ENCODE results near the gene BMP7. TPM values are rescaled to one million over a fixed set of nuclear protein-coding genes. Genes with fewer than 3 reads are reported as not detected.

BMP7 gene
- total RNA-seq, 1 experiment from 2014 or later: 0.13 TPM

GRCh38 chr20:57292611-57293010, 26.2 kb upstream of the BMP7 start:
- POLR2A ChIA-PET (ENCODE audit: unreplicated experiment): no interaction called here
- Histone ChIP-seq H3K4me2 (no peak overlapping the region), H3K4me3 (no peak overlapping the region), H2AFZ (no peak overlapping the region), H3K4me1 (replicated peaks; ENCODE audit: insufficient read depth) (no peaks in the 10 kb centered on the region), H3K79me2 (ENCODE audit: low read depth) (no peaks in the 10 kb centered on the region), H3K27me3 (ENCODE audit: insufficient read depth, low read depth) (peaks cover 55% of the 10 kb centered on the region), H3F3A (ENCODE audit: insufficient read depth, low read depth) (no peaks in the 10 kb centered on the region), H3K36me3 (ENCODE audit: low read depth) (no peaks in the 10 kb centered on the region), H3K27ac (no peak overlapping the region), H3K9me2 (ENCODE audit: insufficient read depth) (no peaks in the 10 kb centered on the region), H3K9me3 (ENCODE audit: insufficient read depth, low read depth) (no peaks in the 10 kb centered on the region), H4K20me1 (ENCODE audit: insufficient read depth) (no peaks in the 10 kb centered on the region)
- DNase-seq: no peak
- intact Hi-C loops (cut with micrococcal nuclease; ENCODE audit: unreplicated experiment): no loop called here
- TF ChIP-seq EZH2 (IDR thresholded peaks at IDR 0.05; ENCODE audit: low read depth): no peak
- TF ChIP-seq, protein P1, sequence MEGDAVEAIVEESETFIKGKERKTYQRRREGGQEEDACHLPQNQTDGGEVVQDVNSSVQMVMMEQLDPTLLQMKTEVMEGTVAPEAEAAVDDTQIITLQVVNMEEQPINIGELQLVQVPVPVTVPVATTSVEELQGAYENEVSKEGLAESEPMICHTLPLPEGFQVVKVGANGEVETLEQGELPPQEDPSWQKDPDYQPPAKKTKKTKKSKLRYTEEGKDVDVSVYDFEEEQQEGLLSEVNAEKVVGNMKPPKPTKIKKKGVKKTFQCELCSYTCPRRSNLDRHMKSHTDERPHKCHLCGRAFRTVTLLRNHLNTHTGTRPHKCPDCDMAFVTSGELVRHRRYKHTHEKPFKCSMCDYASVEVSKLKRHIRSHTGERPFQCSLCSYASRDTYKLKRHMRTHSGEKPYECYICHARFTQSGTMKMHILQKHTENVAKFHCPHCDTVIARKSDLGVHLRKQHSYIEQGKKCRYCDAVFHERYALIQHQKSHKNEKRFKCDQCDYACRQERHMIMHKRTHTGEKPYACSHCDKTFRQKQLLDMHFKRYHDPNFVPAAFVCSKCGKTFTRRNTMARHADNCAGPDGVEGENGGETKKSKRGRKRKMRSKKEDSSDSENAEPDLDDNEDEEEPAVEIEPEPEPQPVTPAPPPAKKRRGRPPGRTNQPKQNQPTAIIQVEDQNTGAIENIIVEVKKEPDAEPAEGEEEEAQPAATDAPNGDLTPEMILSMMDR (conservative IDR thresholded peaks at IDR 0.05): no peak
- CTCF ChIA-PET: no interaction called here
- no TSS peak for BruUV-seq (replicated peaks)

DNA sequence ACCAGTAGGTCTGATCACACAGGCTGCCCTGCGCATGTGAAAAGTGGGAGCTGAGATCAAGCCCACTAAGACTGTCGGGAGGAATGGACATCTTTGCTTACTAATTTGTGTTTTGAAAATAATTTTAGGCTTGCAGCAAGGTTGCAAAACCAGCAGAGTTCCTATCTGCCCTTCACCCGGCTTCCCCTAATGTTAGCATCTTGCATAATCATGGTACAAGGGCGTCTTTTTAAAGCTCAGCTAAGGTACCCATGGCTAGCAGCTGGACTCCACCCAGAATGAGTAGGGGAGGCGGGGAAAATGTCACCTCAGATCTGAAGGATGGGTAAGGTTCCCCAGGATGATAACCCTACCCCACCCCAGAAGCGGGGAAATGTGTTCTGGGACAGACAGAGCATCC, 25.3 kb upstream of the BMP7 start:
- no peak overlapping the region for H2AFZ ChIP-seq
- H3K4me2 ChIP-seq: no peak overlapping the region
- H4K20me1 ChIP-seq (ENCODE audit: insufficient read depth): no peaks in the 10 kb centered on the region
- no peaks in the 10 kb centered on the region for H3K9me3 ChIP-seq (ENCODE audit: insufficient read depth, low read depth)
- DNase-seq: no peak
- POLR2A ChIA-PET (ENCODE audit: unreplicated experiment): no interaction called here
- CTCF ChIA-PET: no interaction called here
- BruUV-seq (replicated peaks): no TSS peak
- no peaks in the 10 kb centered on the region for H3K36me3 ChIP-seq (ENCODE audit: low read depth)
- peaks cover 64% of the 10 kb centered on the region for H3K27me3 ChIP-seq (ENCODE audit: insufficient read depth, low read depth)
- H3K4me3 ChIP-seq: no peak overlapping the region
- intact Hi-C loops (cut with micrococcal nuclease; ENCODE audit: unreplicated experiment): no loop called here
- no peaks in the 10 kb centered on the region for H3K9me2 ChIP-seq (ENCODE audit: insufficient read depth)
- TF ChIP-seq, protein P1 (conservative IDR thresholded peaks at IDR 0.05): no peak
- TF ChIP-seq EZH2 (IDR thresholded peaks at IDR 0.05; ENCODE audit: low read depth): no peak
- H3K79me2 ChIP-seq (ENCODE audit: low read depth): no peaks in the 10 kb centered on the region
- H3F3A ChIP-seq (ENCODE audit: insufficient read depth, low read depth): no peaks in the 10 kb centered on the region
- H3K4me1 ChIP-seq (replicated peaks; ENCODE audit: insufficient read depth): no peaks in the 10 kb centered on the region
- no peak overlapping the region for H3K27ac ChIP-seq

- H3K36me3 ChIP-seq (ENCODE audit: low read depth): no peaks in the 10 kb centered on the region
- H3K27ac ChIP-seq: no peak overlapping the region
- no peaks in the 10 kb centered on the region for H4K20me1 ChIP-seq (ENCODE audit: insufficient read depth)
- H3K9me3 ChIP-seq (ENCODE audit: insufficient read depth, low read depth): no peaks in the 10 kb centered on the region
- no peak overlapping the region for H3K4me3 ChIP-seq
- H2AFZ ChIP-seq: no peak overlapping the region
- DNase-seq: no peak
- ChIA-PET CTCF (no interaction called here), POLR2A (ENCODE audit: unreplicated experiment) (no interaction called here)
- peaks cover 71% of the 10 kb centered on the region for H3K27me3 ChIP-seq (ENCODE audit: insufficient read depth, low read depth)
- no peaks in the 10 kb centered on the region for H3K9me2 ChIP-seq (ENCODE audit: insufficient read depth)
- BruUV-seq (replicated peaks): no TSS peak
- no peaks in the 10 kb centered on the region for H3K4me1 ChIP-seq (replicated peaks; ENCODE audit: insufficient read depth)
- intact Hi-C loops (cut with micrococcal nuclease; ENCODE audit: unreplicated experiment): no loop called here
- H3K4me2 ChIP-seq: no peak overlapping the region
- TF ChIP-seq EZH2 (IDR thresholded peaks at IDR 0.05; ENCODE audit: low read depth): no peak
- TF ChIP-seq, protein P1 (conservative IDR thresholded peaks at IDR 0.05): peak; percentile 41; the same call in 1 of the 2 replicates
- H3K79me2 ChIP-seq (ENCODE audit: low read depth): no peaks in the 10 kb centered on the region
- no peaks in the 10 kb centered on the region for H3F3A ChIP-seq (ENCODE audit: insufficient read depth, low read depth)
These were observed 24.6 kb upstream of the BMP7 start for GRCh38 chr20:57291003-57291402.
